Measurements from ENCODE around the gene CREB5.

DNA sequence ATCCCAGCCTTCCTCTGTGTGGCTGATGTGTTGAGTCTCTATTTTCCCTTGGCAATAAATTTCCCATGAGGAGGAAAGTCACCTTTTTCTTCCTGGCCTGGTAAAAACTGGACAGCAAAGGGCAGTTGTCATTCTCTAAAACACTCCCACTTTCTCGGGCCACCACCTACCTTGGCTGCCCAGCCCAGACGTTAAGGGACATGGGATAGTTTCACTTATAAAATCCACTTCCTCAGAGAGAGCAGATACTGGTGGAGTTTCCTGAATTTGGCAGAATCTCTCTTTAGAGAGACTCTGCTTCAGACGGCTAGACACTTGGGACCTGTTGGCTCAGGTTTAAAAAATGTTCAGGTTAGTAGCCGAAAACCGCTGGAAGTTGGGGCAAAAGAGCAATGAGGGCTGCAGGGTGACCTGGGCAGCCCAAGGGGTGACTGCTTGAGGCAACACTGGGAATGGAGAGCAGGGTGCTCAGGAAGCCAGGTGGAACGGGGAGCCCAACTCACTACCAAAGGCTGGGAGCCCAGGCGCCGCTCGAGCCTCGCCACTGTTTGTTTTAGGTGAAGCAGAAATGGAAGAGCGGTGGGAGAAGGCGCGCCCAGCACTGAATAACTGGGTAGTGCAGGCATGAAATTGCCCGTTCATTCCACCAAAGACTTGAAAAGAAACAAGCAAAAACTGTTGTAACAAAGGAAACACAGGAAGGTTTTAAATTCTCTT, 359.7 kb downstream of the CREB5 start:
- TF ChIP-seq, protein P1, sequence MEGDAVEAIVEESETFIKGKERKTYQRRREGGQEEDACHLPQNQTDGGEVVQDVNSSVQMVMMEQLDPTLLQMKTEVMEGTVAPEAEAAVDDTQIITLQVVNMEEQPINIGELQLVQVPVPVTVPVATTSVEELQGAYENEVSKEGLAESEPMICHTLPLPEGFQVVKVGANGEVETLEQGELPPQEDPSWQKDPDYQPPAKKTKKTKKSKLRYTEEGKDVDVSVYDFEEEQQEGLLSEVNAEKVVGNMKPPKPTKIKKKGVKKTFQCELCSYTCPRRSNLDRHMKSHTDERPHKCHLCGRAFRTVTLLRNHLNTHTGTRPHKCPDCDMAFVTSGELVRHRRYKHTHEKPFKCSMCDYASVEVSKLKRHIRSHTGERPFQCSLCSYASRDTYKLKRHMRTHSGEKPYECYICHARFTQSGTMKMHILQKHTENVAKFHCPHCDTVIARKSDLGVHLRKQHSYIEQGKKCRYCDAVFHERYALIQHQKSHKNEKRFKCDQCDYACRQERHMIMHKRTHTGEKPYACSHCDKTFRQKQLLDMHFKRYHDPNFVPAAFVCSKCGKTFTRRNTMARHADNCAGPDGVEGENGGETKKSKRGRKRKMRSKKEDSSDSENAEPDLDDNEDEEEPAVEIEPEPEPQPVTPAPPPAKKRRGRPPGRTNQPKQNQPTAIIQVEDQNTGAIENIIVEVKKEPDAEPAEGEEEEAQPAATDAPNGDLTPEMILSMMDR (IDR thresholded peaks at IDR 0.05) = no peak
- TF ChIP-seq POLR2A (IDR thresholded peaks at IDR 0.05) = no peak
